ENCODE data around the gene TPK1. TPM values are rescaled to one million over a fixed set of nuclear protein-coding genes. Genes with fewer than 3 reads are reported as not detected.

Gene TPK1
- total and polyA plus RNA-seq, 2 of the 4 experiments (the other 2 are of a cell fraction): 0.38 to 1.8 TPM

DNA sequence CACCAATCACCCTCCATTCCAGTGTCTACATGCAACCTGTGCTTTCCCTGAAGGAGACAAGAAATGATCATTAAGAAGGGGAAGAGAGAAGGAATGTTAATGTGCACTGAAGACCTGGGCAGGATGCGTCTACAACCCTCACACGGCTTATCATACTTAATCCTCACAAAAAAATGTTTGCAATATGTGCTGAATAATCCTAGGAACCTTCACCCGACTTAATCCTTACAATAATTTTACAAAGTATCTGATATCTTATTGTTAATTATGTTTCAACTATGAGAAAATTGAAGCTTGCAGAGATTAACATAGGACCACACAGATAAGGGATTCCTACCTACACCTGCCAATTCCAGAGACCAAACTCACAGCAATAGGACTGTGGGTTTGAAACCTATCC is 287.3 kb downstream of the TPK1 start:
- Histone ChIP-seq H2BK15ac (ENCODE audit: low read depth, low read length) (no peak overlapping the region), H2AK9ac (replicated peaks; ENCODE audit: low read depth, low read length, poor library complexity) (no peak overlapping the region), H3K27me3 (ENCODE audit: control insufficient read depth, insufficient read depth, low read length) (no peaks in the 10 kb centered on the region), H2BK20ac (ENCODE audit: low read depth, low read length) (no peak overlapping the region), H3K14ac (replicated peaks; ENCODE audit: low read depth, low read length) (no peak overlapping the region), H2AFZ (replicated peaks; ENCODE audit: low read length, poor library complexity) (no peak overlapping the region), H4K20me1 (ENCODE audit: insufficient read depth, low read length) (no peaks in the 10 kb centered on the region), H3K4ac (ENCODE audit: low read depth, low read length) (no peak overlapping the region), H4K5ac (ENCODE audit: low read depth, low read length) (no peak overlapping the region), H2AK5ac (ENCODE audit: low read depth, low read length) (no peak overlapping the region), H3K9ac (ENCODE audit: low read depth, low read length) (no peak overlapping the region), H3K27ac (ENCODE audit: insufficient read depth, low read length) (no peak overlapping the region), H2BK5ac (ENCODE audit: low read depth, low read length, poor library complexity, severe bottlenecking) (no peak overlapping the region), H3K56ac (ENCODE audit: extremely low read depth, insufficient read depth, low read length) (no peak overlapping the region), H3K9me3 (ENCODE audit: control insufficient read depth, insufficient read depth, low read length) (peaks cover 10% of the 10 kb centered on the region), H3K4me2 (ENCODE audit: low read depth, low read length) (no peak overlapping the region), H3K79me1 (ENCODE audit: low read depth in 1 of 2, low read length in 2 of 2) (no peaks in the 10 kb centered on the region), H3K23ac (ENCODE audit: low read depth, low read length) (no peak overlapping the region), H3K18ac (ENCODE audit: low read depth, low read length) (no peak overlapping the region), H2BK120ac (ENCODE audit: low read depth, low read length) (no peak overlapping the region), H4K8ac (ENCODE audit: low read depth in 2 of 2, low read length in 2 of 2) (no peak overlapping the region), H3K9me1 (ENCODE audit: insufficient read depth, low read length) (no peaks in the 10 kb centered on the region), H3K4me3 (ENCODE audit: insufficient read depth, low read depth, low read length) (no peak overlapping the region), H4K91ac (ENCODE audit: insufficient read depth, low read depth, low read length) (no peak overlapping the region), H3K36me3 (ENCODE audit: control insufficient read depth, insufficient read depth, low read length) (no peaks in the 10 kb centered on the region), H3K4me1 (ENCODE audit: control insufficient read depth, insufficient read depth, low read length) (no peaks in the 10 kb centered on the region)
- no TSS peak for BruUV-seq (replicated peaks)
- POLR2A ChIA-PET (ENCODE audit: unreplicated experiment): no interaction called here
- TF ChIP-seq NFE2L2 (IDR thresholded peaks at IDR 0.05; ENCODE audit: low read depth, low read length): no peak
- no peak for TF ChIP-seq BHLHE40 (IDR thresholded peaks at IDR 0.05; ENCODE audit: low read depth, low read length)
- TF ChIP-seq, protein P1, sequence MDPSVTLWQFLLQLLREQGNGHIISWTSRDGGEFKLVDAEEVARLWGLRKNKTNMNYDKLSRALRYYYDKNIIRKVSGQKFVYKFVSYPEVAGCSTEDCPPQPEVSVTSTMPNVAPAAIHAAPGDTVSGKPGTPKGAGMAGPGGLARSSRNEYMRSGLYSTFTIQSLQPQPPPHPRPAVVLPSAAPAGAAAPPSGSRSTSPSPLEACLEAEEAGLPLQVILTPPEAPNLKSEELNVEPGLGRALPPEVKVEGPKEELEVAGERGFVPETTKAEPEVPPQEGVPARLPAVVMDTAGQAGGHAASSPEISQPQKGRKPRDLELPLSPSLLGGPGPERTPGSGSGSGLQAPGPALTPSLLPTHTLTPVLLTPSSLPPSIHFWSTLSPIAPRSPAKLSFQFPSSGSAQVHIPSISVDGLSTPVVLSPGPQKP (IDR thresholded peaks at IDR 0.05; ENCODE audit: borderline replicate concordance, low read depth, low read length): no peak
- TF ChIP-seq MXI1 (IDR thresholded peaks at IDR 0.05; ENCODE audit: borderline replicate concordance, low read depth, low read length): no peak
- TF ChIP-seq RCOR1 (IDR thresholded peaks at IDR 0.05; ENCODE audit: insufficient replicate concordance, low read length): no peak
- no peak for TF ChIP-seq MAFK (IDR thresholded peaks at IDR 0.05; ENCODE audit: low read depth, low read length)
- no peak for TF ChIP-seq CEBPB (IDR thresholded peaks at IDR 0.05; ENCODE audit: low read depth, low read length)
- TF ChIP-seq, protein P2, sequence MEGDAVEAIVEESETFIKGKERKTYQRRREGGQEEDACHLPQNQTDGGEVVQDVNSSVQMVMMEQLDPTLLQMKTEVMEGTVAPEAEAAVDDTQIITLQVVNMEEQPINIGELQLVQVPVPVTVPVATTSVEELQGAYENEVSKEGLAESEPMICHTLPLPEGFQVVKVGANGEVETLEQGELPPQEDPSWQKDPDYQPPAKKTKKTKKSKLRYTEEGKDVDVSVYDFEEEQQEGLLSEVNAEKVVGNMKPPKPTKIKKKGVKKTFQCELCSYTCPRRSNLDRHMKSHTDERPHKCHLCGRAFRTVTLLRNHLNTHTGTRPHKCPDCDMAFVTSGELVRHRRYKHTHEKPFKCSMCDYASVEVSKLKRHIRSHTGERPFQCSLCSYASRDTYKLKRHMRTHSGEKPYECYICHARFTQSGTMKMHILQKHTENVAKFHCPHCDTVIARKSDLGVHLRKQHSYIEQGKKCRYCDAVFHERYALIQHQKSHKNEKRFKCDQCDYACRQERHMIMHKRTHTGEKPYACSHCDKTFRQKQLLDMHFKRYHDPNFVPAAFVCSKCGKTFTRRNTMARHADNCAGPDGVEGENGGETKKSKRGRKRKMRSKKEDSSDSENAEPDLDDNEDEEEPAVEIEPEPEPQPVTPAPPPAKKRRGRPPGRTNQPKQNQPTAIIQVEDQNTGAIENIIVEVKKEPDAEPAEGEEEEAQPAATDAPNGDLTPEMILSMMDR (conservative IDR thresholded peaks at IDR 0.05; ENCODE audit: low read depth, low read length): no peak
- TF ChIP-seq, protein P3, sequence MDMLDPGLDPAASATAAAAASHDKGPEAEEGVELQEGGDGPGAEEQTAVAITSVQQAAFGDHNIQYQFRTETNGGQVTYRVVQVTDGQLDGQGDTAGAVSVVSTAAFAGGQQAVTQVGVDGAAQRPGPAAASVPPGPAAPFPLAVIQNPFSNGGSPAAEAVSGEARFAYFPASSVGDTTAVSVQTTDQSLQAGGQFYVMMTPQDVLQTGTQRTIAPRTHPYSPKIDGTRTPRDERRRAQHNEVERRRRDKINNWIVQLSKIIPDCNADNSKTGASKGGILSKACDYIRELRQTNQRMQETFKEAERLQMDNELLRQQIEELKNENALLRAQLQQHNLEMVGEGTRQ (IDR thresholded peaks at IDR 0.05; ENCODE audit: low read depth, low read length): no peak
- DNase-seq: no peak
- intact Hi-C loops (cut with micrococcal nuclease): no loop called here
- no peak for ATAC-seq (ENCODE audit: low read depth)
- in situ Hi-C loops (cut with MboI; ENCODE audit: low sequenced_read_pairs): no loop called here
- CTCF ChIA-PET: no interaction called here
- dilution Hi-C loops (cut with HindIII; ENCODE audit: low sequenced_read_pairs, unreplicated experiment): no loop called here
- WGBS, 2 experiments (ENCODE audit: extremely low coverage in 2 of 2, insufficient read length in 1 of 2): no CpG with 5 or more reads among the region's 3 CpGs
